Neutrophil (primary cell): ENCODE results near the gene ABCA2.
"Not testable (repeated sequence)": the region's sequence is repeated elsewhere in the genome, so short reads cannot be mapped to it uniquely, and the experiment has no call there.

Experiments
- H3K27ac ChIP-seq: fragments of 200-600 bp; sonication (generic); 2 replicates; pipeline ENCODE4 v1.5.1; 2016; ENCODE audit warnings: mild to moderate bottlenecking, moderate library complexity
- H3K27me3 ChIP-seq: fragments of 200-600 bp; sonication (generic); 2 replicates; pipeline ENCODE4 v1.6.0; 2016; ENCODE audit warnings: mild to moderate bottlenecking
- H3K36me3 ChIP-seq: fragments of 200-600 bp; sonication (generic); 2 replicates; pipeline ENCODE4 v1.5.1; 2017
- H3K4me1 ChIP-seq, 2 experiments: fragments of 200-600 bp in 1 of 2; sonication (generic) in 1 of 2; 1 replicate in 1 of 2; 2 replicates in 1 of 2; pipeline versions ENCODE4 v1.5.1 to v1.6.1; 2013 to 2016; ENCODE audit warnings: low read depth in 1 of 2, low read length in 1 of 2, mild to moderate bottlenecking in 1 of 2, moderate library complexity in 1 of 2; ENCODE audit not compliant: control insufficient read depth in 1 of 2, insufficient read depth in 1 of 2
- H3K4me3 ChIP-seq, 2 experiments: fragments of 200-600 bp in 1 of 2; sonication (generic) in 1 of 2; 1 replicate in 1 of 2; 2 replicates in 1 of 2; pipeline ENCODE4 v1.5.1; 2013 to 2016; ENCODE audit warnings: low read depth in 1 of 2, low read length in 1 of 2, mild to moderate bottlenecking in 1 of 2, moderate library complexity in 1 of 2
- H3K9me3 ChIP-seq: fragments of 200-600 bp; sonication (generic); 2 replicates; pipeline ENCODE4 v1.5.1; 2016
- CTCF ChIP-seq: fragments of 200-600 bp; sonication (generic); IDR thresholded peaks from 2 replicates; pipeline ENCODE4 v1.5.1; 2016; ENCODE audit warnings: antibody characterized with exemption

Gene ABCA2

GRCh38 chr9:137007108-137007815 is 20.8 kb downstream of the ABCA2 start:
- no peak overlapping the region for H3K27ac ChIP-seq
- H3K9me3 ChIP-seq, result no peaks in the 10 kb centered on the region
- peaks cover 0 to 4% of the 10 kb centered on the region in 2 experiments for H3K4me1 ChIP-seq
- H3K4me3 ChIP-seq, result no peak overlapping the region
- peaks cover 58% of the 10 kb centered on the region for H3K36me3 ChIP-seq
- no peaks in the 10 kb centered on the region for H3K27me3 ChIP-seq
- no peak for TF ChIP-seq CTCF

GRCh38 chr9:137006116-137007003 is 21.7 kb downstream of the ABCA2 start:
- no peaks in the 10 kb centered on the region for H3K27me3 ChIP-seq
- peaks cover 7 to 10% of the 10 kb centered on the region in 2 experiments for H3K4me1 ChIP-seq
- no peak overlapping the region for H3K27ac ChIP-seq
- H3K9me3 ChIP-seq, result no peaks in the 10 kb centered on the region
- no peak overlapping the region for H3K4me3 ChIP-seq
- peaks cover 49% of the 10 kb centered on the region for H3K36me3 ChIP-seq
- TF ChIP-seq CTCF, result no peak

- TF ChIP-seq CTCF, result peak; percentile 18
- not testable (repeated sequence) for H3K27ac ChIP-seq, H3K4me3 ChIP-seq, H3K9me3 ChIP-seq, H3K27me3 ChIP-seq
- Histone ChIP-seq H3K36me3 (peaks cover 28% of the 10 kb centered on the region), H3K4me1 (peaks cover 27 to 31% of the 10 kb centered on the region in 2 experiments)
These were observed 23.8 kb downstream of the ABCA2 start for GRCh38 chr9:137004285-137004684.

- H3K4me3 ChIP-seq, result no peak overlapping the region
- peaks cover 4% of the 10 kb centered on the region for H3K27me3 ChIP-seq
- H3K27ac ChIP-seq, result no peak overlapping the region
- H3K9me3 ChIP-seq, result no peaks in the 10 kb centered on the region
- peaks cover 39 to 47% of the 10 kb centered on the region in 2 experiments for H3K4me1 ChIP-seq
- peaks cover 11% of the 10 kb centered on the region for H3K36me3 ChIP-seq
- no peak for TF ChIP-seq CTCF
These were observed 25.4 kb downstream of the ABCA2 start for GRCh38 chr9:137002646-137003041.

GRCh38 chr9:137001857-137002645 is 26.0 kb downstream of the ABCA2 start:
- peaks cover 39 to 53% of the 10 kb centered on the region in 2 experiments for H3K4me1 ChIP-seq
- H3K9me3 ChIP-seq, result no peaks in the 10 kb centered on the region
- peaks cover 5% of the 10 kb centered on the region for H3K36me3 ChIP-seq
- H3K27me3 ChIP-seq, result peaks cover 10% of the 10 kb centered on the region
- H3K4me3 ChIP-seq, result no peak overlapping the region
- TF ChIP-seq CTCF, result no peak
- H3K27ac ChIP-seq, result no peak overlapping the region
